ENCODE measurements around the gene SEC23A.

- no peak for TF ChIP-seq GATA3 (IDR thresholded peaks at IDR 0.05; ENCODE audit: low read depth, low read length)
- no peak for TF ChIP-seq GATA2 (IDR thresholded peaks at IDR 0.05; ENCODE audit: low read depth, low read length)
These were observed 78.8 kb downstream of the SEC23A start for GRCh38 chr14:39023939-39024871.

Data from SH-SY5Y (cell line).